Smooth muscle cell (in vitro differentiated cells): Measurements from ENCODE around the gene CCNK. TPM values are rescaled to one million over a fixed set of nuclear protein-coding genes. Genes with fewer than 3 reads are reported as not detected.

Experiments
- DNase-seq: peaks from one replicate; lab custom pipeline; 2025; ENCODE audit not compliant: unreplicated experiment; lab: John Stamatoyannopoulos, UW
- H2AFZ ChIP-seq: fragments of 200-600 bp; sonication (generic); 2 replicates; pipeline ENCODE4 v1.6.0; 2016; ENCODE audit warnings: antibody characterized with exemption, low read depth, mild to moderate bottlenecking
- H3F3A ChIP-seq: fragments of 200-600 bp; sonication (generic); 2 replicates; pipeline ENCODE4 v1.6.0; 2017; ENCODE audit warnings: antibody characterized with exemption, low read depth
- H3K27ac ChIP-seq: fragments of 200-600 bp; sonication (generic); 2 replicates; pipeline ENCODE4 v1.5.1; 2016; ENCODE audit warnings: low read depth, mild to moderate bottlenecking
- H3K27me3 ChIP-seq: fragments of 200-600 bp; sonication (generic); 2 replicates; pipeline ENCODE4 v1.6.1; 2016; ENCODE audit warnings: low read depth, mild to moderate bottlenecking
- H3K36me3 ChIP-seq: fragments of 200-600 bp; sonication (generic); 2 replicates; pipeline ENCODE4 v1.5.1; 2016; ENCODE audit warnings: low read depth
- H3K4me1 ChIP-seq: fragments of 200-600 bp; sonication (generic); 2 replicates; pipeline ENCODE4 v1.5.1; 2016; ENCODE audit warnings: low read depth
- H3K4me2 ChIP-seq: fragments of 200-600 bp; sonication (generic); 2 replicates; pipeline ENCODE4 v1.6.0; 2016; ENCODE audit warnings: mild to moderate bottlenecking
- H3K4me3 ChIP-seq: fragments of 200-600 bp; sonication (generic); 2 replicates; pipeline ENCODE4 v1.5.1; 2016; ENCODE audit warnings: mild to moderate bottlenecking
- H3K79me2 ChIP-seq: fragments of 200-600 bp; sonication (generic); 2 replicates; pipeline ENCODE4 v1.6.0; 2016; ENCODE audit warnings: low read depth, mild to moderate bottlenecking
- H3K9ac ChIP-seq: fragments of 200-600 bp; sonication (generic); 2 replicates; pipeline ENCODE4 v1.6.0; 2016; ENCODE audit warnings: low read depth
- H3K9me3 ChIP-seq: fragments of 200-600 bp; sonication (generic); replicated peaks from 2 replicates; pipeline ENCODE4 v1.5.1; 2016; ENCODE audit warnings: low read depth
- H4K20me1 ChIP-seq: fragments of 200-600 bp; sonication (generic); 2 replicates; pipeline ENCODE4 v1.6.0; 2016; ENCODE audit warnings: low read depth
- CTCF ChIP-seq: fragments of 200-600 bp; sonication (generic); IDR thresholded peaks from 2 replicates; pipeline ENCODE4 v1.5.1; 2017; ENCODE audit warnings: borderline replicate concordance, mild to moderate bottlenecking, antibody characterized with exemption; ENCODE audit not compliant: insufficient read depth, poor library complexity, severe bottlenecking
- WGBS: methylation state at CpG from one replicate; pipeline ENCODE4 v1.1.7; 2016; ENCODE audit warnings: low lambda C conversion rate; 5-methylcytosine and 5-hydroxymethylcytosine counted together
- polyA plus RNA-seq: library from polyadenylated mRNA; unstranded; fragments of >200 nt; fragmentation: Nextera tagmentation; extraction: Ambion mirVana; gene quantifications from 2 replicates; pipeline ENCODE4 v1.2.1, GENCODE V29; 2016
- total RNA-seq: library from RNA; depleted of rRNA; stranded (reverse); fragments of >200 nt; gene quantifications from 2 replicates; pipeline ENCODE4 v1.2.3, GENCODE V29; 2014

CCNK gene
- total and polyA plus RNA-seq, 2 experiments from 2014 or later, result 14.6 to 32.9 TPM

GRCh38 chr14:99541677-99542470 lies 60.7 kb downstream of the CCNK start:
- Histone ChIP-seq H3K27ac (no peak overlapping the region), H3K79me2 (peaks cover 4% of the 10 kb centered on the region), H3K36me3 (no peaks in the 10 kb centered on the region), H3K4me2 (no peak overlapping the region), H3K4me1 (peaks cover 60% of the 10 kb centered on the region), H3K4me3 (no peak overlapping the region), H2AFZ (no peak overlapping the region), H3K9me3 (no peaks in the 10 kb centered on the region), H3K27me3 (no peaks in the 10 kb centered on the region), H3F3A (no peaks in the 10 kb centered on the region), H3K9ac (no peak overlapping the region), H4K20me1 (peaks cover 43% of the 10 kb centered on the region)
- no peak for DNase-seq
- 70% methylated on average over 18 of the region's 18 CpGs for WGBS
- TF ChIP-seq CTCF, result no peak

- H3K27ac ChIP-seq, result no peak overlapping the region
- peaks cover 57% of the 10 kb centered on the region for H3K4me1 ChIP-seq
- no peak overlapping the region for H3K4me2 ChIP-seq
- no peak for TF ChIP-seq CTCF
- H4K20me1 ChIP-seq, result peaks cover 48% of the 10 kb centered on the region
- H2AFZ ChIP-seq, result no peak overlapping the region
- H3K9me3 ChIP-seq, result no peaks in the 10 kb centered on the region
- H3K9ac ChIP-seq, result no peak overlapping the region
- H3K27me3 ChIP-seq, result no peaks in the 10 kb centered on the region
- H3K36me3 ChIP-seq, result no peaks in the 10 kb centered on the region
- peaks cover 4% of the 10 kb centered on the region for H3K79me2 ChIP-seq
- H3F3A ChIP-seq, result no peaks in the 10 kb centered on the region
- H3K4me3 ChIP-seq, result no peak overlapping the region
- WGBS, result 92% methylated on average over 13 of the region's 13 CpGs
- DNase-seq, result no peak
These were observed 61.4 kb downstream of the CCNK start for GRCh38 chr14:99542566-99542965.

- H3K9ac ChIP-seq, result no peak overlapping the region
- TF ChIP-seq CTCF, result no peak
- DNase-seq, result no peak
- no peak overlapping the region for H3K4me3 ChIP-seq
- no peaks in the 10 kb centered on the region for H3K27me3 ChIP-seq
- H3K4me1 ChIP-seq, result peaks cover 49% of the 10 kb centered on the region
- no peak overlapping the region for H2AFZ ChIP-seq
- no peaks in the 10 kb centered on the region for H3F3A ChIP-seq
- no peaks in the 10 kb centered on the region for H3K9me3 ChIP-seq
- H3K27ac ChIP-seq, result no peak overlapping the region
- H3K79me2 ChIP-seq, result peaks cover 4% of the 10 kb centered on the region
- peaks cover 48% of the 10 kb centered on the region for H4K20me1 ChIP-seq
- H3K4me2 ChIP-seq, result no peak overlapping the region
- whole genome bisulfite sequencing, result 91% methylated on average over 4 of the region's 4 CpGs
- H3K36me3 ChIP-seq, result no peaks in the 10 kb centered on the region
These were observed 62.2 kb downstream of the CCNK start for GRCh38 chr14:99543370-99543769.

- Histone ChIP-seq H3K27ac (no peak overlapping the region), H3K4me3 (no peak overlapping the region), H2AFZ (no peak overlapping the region), H3F3A (no peaks in the 10 kb centered on the region), H3K9ac (no peak overlapping the region), H3K4me2 (no peak overlapping the region), H3K36me3 (no peaks in the 10 kb centered on the region), H3K79me2 (peaks cover 4% of the 10 kb centered on the region), H3K27me3 (no peaks in the 10 kb centered on the region), H3K4me1 (peaks cover 46% of the 10 kb centered on the region), H3K9me3 (no peaks in the 10 kb centered on the region), H4K20me1 (peaks cover 51% of the 10 kb centered on the region)
- DNase-seq, result no peak
- 96% methylated on average over 12 of the region's 12 CpGs for WGBS
- no peak for TF ChIP-seq CTCF
These were observed 62.8 kb downstream of the CCNK start for GRCh38 chr14:99543985-99544384.
